IPS-18c (cell line): ENCODE results near the gene TYW1.
A peak's percentile ranks its signal among the peaks of the same experiment; 100 is the strongest.
"Not testable (repeated sequence)": the region's sequence is repeated elsewhere in the genome, so short reads cannot be mapped to it uniquely, and the experiment has no call there.

ENCODE experiments used
- H3K4me3 ChIP-seq: 2 replicates; pipeline ENCODE4 v1.7.0; 2013; ENCODE audit warnings: low read depth, mild to moderate bottlenecking, low read length, moderate library complexity; ENCODE audit not compliant: insufficient read depth
- H3K9me3 ChIP-seq: one replicate; pipeline ENCODE4 v1.6.1; 2013; ENCODE audit warnings: mild to moderate bottlenecking, low read length, moderate library complexity; ENCODE audit not compliant: control insufficient read depth, insufficient read depth

Gene TYW1, protein sequence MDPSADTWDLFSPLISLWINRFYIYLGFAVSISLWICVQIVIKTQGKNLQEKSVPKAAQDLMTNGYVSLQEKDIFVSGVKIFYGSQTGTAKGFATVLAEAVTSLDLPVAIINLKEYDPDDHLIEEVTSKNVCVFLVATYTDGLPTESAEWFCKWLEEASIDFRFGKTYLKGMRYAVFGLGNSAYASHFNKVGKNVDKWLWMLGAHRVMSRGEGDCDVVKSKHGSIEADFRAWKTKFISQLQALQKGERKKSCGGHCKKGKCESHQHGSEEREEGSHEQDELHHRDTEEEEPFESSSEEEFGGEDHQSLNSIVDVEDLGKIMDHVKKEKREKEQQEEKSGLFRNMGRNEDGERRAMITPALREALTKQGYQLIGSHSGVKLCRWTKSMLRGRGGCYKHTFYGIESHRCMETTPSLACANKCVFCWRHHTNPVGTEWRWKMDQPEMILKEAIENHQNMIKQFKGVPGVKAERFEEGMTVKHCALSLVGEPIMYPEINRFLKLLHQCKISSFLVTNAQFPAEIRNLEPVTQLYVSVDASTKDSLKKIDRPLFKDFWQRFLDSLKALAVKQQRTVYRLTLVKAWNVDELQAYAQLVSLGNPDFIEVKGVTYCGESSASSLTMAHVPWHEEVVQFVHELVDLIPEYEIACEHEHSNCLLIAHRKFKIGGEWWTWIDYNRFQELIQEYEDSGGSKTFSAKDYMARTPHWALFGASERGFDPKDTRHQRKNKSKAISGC

DNA sequence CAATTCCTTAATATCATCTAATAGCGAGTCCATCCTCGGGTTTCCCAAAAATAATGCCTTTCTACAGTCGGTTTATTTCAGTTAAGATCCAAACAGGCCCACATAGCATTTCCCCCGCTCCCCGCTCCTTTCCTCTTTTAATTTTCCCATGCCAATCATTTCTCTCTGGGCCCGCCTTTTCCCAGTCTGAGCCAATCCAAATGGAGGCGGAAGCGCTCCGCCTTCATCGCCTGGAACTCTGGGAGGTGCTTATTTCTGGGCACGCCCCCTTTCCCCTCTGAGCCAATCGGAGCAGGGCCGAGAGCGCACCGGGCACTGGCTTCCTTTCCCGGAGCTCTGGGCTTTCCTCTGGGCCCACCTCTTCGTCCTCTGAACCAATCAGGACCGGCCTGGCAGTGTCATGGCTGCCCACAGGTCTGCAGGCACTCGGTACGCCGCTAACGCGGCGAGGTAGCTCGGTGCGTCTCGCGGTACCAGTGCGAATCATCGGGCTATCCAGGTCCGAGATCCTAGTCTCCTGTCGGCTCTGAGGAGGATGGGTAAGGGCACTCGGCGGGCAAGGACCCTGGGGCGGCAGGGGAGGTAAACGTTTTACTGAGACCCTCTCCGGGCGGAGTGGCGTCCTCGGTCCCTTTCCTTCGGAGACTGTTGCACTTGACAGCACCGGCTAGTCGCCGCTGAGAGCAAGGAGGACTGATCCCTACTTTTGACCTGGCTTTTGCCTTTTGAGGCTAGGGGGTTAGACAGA lies at the start of gene TYW1:
Gene TYW1 (plus strand): TSS at position 390 of the 748 bp plus-strand sequence. CDS start 146 bp downstream, at position 536.
- H3K4me3 ChIP-seq, result peak within 1 kb of the TSS; percentile 69
- not testable (repeated sequence) for H3K9me3 ChIP-seq

DNA sequence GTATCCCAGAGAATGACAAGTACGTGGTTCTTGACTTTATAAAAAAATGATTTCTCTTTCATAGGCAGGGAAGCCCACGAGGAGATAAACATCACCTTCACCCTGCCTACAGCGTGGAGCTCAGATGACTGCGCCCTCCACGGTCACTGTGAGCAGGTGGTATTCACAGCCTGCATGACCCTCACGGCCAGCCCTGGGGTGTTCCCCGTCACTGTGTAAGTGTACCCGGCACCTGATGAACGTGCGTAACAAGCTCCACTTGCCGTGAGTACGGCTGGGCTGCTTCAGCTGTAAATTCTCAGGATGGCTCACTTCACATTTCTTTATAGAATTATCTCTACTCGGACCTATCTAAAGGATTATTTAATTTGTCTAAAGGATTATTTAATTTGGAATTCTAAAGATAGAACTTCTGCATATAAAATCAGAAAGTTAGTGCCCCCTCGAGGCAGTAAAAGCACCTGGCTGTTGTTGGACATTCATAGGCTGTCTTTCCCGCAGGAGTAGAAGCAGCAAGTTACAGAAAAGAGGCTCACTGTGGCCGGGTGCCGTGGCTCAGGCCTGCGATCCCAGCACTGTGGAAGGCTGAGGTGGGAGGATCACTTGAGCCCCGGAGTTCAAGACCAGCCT lies 48.0 kb upstream of the TYW1 start:
- no peak overlapping the region for H3K4me3 ChIP-seq
- H3K9me3 ChIP-seq, result peaks cover 3% of the 10 kb centered on the region

DNA sequence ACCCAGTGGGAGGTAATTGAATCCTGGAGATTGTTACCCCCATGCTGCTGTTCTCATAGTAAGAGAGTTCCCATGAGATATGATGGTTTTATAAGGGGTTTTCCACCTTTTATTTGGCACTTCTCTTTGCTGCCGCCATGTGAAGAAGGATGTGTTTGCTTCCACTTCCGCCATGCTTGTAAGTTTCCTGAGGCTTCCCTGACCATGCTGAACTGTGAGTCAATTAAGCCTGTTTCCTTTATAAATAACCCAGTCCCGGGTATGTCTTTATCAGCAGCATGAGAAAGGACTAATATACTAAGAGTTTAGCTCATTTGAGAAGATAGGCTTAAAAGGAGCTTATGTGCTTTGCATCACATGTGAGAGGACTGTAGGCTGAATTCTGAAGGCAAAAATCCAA lies 46.3 kb upstream of the TYW1 start:
- peaks cover 3% of the 10 kb centered on the region for H3K9me3 ChIP-seq

DNA sequence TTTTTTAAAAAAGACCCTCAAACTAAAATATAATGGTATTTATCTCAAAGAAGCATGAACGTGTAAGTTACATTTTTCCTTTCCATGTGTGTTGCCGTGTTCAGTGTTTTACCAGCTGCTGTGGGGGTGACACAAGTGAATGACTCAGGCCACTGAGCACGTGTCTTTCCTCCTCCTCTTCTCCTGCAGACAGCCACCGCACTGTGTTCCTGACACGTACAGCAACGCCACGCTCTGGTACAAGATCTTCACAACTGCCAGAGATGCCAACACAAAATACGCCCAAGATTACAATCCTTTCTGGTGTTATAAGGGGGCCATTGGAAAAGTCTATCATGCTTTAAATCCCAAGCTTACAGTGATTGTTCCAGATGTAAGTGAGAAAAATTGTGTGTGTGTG lies 45.9 kb upstream of the TYW1 start:
- Histone ChIP-seq H3K4me3 (no peak overlapping the region), H3K9me3 (peaks cover 3% of the 10 kb centered on the region)

More for the DNA sequence above, 46.3 kb upstream of the TYW1 start:
- H3K4me3 ChIP-seq, result no peak overlapping the region

- no peak overlapping the region for H3K4me3 ChIP-seq
- H3K9me3 ChIP-seq, result peaks cover 3% of the 10 kb centered on the region
Measured at GRCh38 chr7:66952343-66953043, 44.1 kb upstream of the TYW1 start.

GRCh38 chr7:66953044-66953427 lies 43.6 kb upstream of the TYW1 start:
- H3K4me3 ChIP-seq, result no peak overlapping the region
- H3K9me3 ChIP-seq, result peaks cover 3% of the 10 kb centered on the region

GRCh38 chr7:66957595-66958290 lies 38.9 kb upstream of the TYW1 start:
- Histone ChIP-seq H3K4me3 (no peak overlapping the region), H3K9me3 (peaks cover 3% of the 10 kb centered on the region)

- Histone ChIP-seq H3K9me3 (no peaks in the 10 kb centered on the region), H3K4me3 (no peak overlapping the region)
Measured at GRCh38 chr7:66958538-66959350, 37.9 kb upstream of the TYW1 start.

GRCh38 chr7:66960192-66960591 lies 36.4 kb upstream of the TYW1 start:
- Histone ChIP-seq H3K4me3 (no peak overlapping the region), H3K9me3 (no peaks in the 10 kb centered on the region)

- Histone ChIP-seq H3K9me3 (no peaks in the 10 kb centered on the region), H3K4me3 (no peak overlapping the region)
Measured at GRCh38 chr7:66961096-66961495, 35.5 kb upstream of the TYW1 start.

DNA sequence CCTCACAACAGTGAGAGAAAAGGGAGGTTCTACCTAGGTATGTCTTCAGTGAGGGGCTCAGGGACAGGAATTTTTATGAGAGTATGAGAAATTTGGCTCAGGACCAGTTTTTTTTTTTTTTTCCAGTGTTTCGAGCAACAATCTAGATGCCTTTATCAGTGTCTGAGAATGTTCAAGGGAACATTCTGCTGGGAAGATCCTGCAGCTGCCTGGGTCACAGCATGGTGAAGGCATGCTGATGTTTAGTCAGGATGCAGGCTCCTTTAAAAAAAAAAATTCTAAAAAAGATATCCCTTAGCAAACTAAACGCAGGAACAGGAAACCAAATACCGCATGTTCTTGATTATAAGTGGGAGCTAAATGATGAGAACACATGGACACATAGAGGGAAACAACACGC lies 32.2 kb upstream of the TYW1 start:
- Histone ChIP-seq H3K4me3 (no peak overlapping the region), H3K9me3 (no peaks in the 10 kb centered on the region)

GRCh38 chr7:66967029-66967428 lies 29.6 kb upstream of the TYW1 start:
- no peak overlapping the region for H3K4me3 ChIP-seq
- H3K9me3 ChIP-seq, result no peaks in the 10 kb centered on the region

DNA sequence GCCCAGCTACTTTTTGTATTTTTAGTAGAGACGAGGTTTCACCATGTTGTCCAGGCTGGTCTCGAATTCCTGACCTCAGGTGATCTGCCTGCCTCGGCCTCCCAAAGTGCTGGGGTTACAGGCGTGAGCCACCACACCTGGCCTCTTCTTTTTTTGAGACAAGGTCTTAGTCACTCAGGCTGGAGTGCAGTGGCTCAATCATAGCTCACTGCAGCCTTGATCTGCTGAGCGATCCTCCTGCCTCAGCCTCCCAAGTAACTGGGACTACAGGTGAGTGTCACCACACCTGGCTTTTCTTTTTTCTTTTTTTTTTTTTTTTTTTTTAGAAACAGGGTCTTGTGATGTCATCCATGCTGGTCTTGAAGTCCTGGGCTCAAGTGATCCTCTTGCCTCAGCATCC lies 27.6 kb upstream of the TYW1 start:
- H3K4me3 ChIP-seq, H3K9me3 ChIP-seq: not testable (repeated sequence)

- Histone ChIP-seq H3K9me3 (no peaks in the 10 kb centered on the region), H3K4me3 (no peak overlapping the region)
Measured at GRCh38 chr7:66970310-66970709, 26.3 kb upstream of the TYW1 start.

- Histone ChIP-seq H3K9me3 (peaks cover 2% of the 10 kb centered on the region), H3K4me3 (no peak overlapping the region)
Measured at GRCh38 chr7:66974986-66975590, 21.5 kb upstream of the TYW1 start.
